Adrenal gland (tissue), 5 donors: ENCODE measurements around the gene FEM1B.

Experiments
- CTCF ChIP-seq, 6 experiments: fragments of 450-650 bp in 4 of 6; fragments of 200-600 bp in 2 of 6; sonication (generic) in 1 of 6; IDR thresholded peaks; 1 replicate in 5 of 6; 2 replicates in 1 of 6; pipeline versions ENCODE4 v1.5.1 to v1.8.0; 2016 to 2021; ENCODE audit warnings: antibody characterized with exemption in 6 of 6, mild to moderate bottlenecking in 2 of 6, moderate library complexity in 1 of 6
- POLR2A ChIP-seq, 2 donors: fragments of 450-650 bp; IDR thresholded peaks; one replicate each; pipeline ENCODE4 v1.6.1; 2017; ENCODE audit warnings: antibody characterized with exemption in 2 of 2, mild to moderate bottlenecking in 2 of 2, moderate library complexity in 1 of 2
- donor health status: DM: no; HTN: no; CAD: no.

- TF ChIP-seq CTCF (IDR thresholded peaks at IDR 0.05) (no peak), POLR2A (IDR thresholded peaks at IDR 0.05) (no peak)
These were observed 21.4 kb downstream of the FEM1B start for GRCh38 chr15:68298882-68299381.
